Measurements from ENCODE around the gene TBC1D7.

TBC1D7 gene

GRCh38 chr6:13302751-13303667, 25.3 kb downstream of the TBC1D7 start (continued):
- TF ChIP-seq, protein P1, sequence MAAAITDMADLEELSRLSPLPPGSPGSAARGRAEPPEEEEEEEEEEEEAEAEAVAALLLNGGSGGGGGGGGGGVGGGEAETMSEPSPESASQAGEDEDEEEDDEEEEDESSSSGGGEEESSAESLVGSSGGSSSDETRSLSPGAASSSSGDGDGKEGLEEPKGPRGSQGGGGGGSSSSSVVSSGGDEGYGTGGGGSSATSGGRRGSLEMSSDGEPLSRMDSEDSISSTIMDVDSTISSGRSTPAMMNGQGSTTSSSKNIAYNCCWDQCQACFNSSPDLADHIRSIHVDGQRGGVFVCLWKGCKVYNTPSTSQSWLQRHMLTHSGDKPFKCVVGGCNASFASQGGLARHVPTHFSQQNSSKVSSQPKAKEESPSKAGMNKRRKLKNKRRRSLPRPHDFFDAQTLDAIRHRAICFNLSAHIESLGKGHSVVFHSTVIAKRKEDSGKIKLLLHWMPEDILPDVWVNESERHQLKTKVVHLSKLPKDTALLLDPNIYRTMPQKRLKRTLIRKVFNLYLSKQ (tag by site-specific recombination; IDR thresholded peaks at IDR 0.05; ENCODE audit: borderline replicate concordance) = no peak
- TF ChIP-seq ZFP69B (tag by site-specific recombination; IDR thresholded peaks at IDR 0.05) = no peak
- no peak for TF ChIP-seq MZF1 (tag by site-specific recombination; IDR thresholded peaks at IDR 0.05; ENCODE audit: borderline replicate concordance)
- TF ChIP-seq, protein P2, sequence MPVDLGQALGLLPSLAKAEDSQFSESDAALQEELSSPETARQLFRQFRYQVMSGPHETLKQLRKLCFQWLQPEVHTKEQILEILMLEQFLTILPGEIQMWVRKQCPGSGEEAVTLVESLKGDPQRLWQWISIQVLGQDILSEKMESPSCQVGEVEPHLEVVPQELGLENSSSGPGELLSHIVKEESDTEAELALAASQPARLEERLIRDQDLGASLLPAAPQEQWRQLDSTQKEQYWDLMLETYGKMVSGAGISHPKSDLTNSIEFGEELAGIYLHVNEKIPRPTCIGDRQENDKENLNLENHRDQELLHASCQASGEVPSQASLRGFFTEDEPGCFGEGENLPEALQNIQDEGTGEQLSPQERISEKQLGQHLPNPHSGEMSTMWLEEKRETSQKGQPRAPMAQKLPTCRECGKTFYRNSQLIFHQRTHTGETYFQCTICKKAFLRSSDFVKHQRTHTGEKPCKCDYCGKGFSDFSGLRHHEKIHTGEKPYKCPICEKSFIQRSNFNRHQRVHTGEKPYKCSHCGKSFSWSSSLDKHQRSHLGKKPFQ (tag by site-specific recombination; IDR thresholded peaks at IDR 0.05) = no peak
- no peak for TF ChIP-seq ZNF830 (tag by site-specific recombination; IDR thresholded peaks at IDR 0.05; ENCODE audit: low read depth)
- TF ChIP-seq MEIS1 (CRISPR knock-in tag; IDR thresholded peaks at IDR 0.05; ENCODE audit: borderline replicate concordance) = no peak
- TF ChIP-seq, protein P3, sequence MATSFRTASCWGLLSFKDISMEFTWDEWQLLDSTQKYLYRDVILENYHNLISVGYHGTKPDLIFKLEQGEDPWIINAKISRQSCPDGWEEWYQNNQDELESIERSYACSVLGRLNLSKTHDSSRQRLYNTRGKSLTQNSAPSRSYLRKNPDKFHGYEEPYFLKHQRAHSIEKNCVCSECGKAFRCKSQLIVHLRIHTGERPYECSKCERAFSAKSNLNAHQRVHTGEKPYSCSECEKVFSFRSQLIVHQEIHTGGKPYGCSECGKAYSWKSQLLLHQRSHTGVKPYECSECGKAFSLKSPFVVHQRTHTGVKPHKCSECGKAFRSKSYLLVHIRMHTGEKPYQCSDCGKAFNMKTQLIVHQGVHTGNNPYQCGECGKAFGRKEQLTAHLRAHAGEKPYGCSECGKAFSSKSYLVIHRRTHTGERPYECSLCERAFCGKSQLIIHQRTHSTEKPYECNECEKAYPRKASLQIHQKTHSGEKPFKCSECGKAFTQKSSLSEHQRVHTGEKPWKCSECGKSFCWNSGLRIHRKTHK (tag by site-specific recombination; IDR thresholded peaks at IDR 0.05) = no peak
- TF ChIP-seq, protein P4, sequence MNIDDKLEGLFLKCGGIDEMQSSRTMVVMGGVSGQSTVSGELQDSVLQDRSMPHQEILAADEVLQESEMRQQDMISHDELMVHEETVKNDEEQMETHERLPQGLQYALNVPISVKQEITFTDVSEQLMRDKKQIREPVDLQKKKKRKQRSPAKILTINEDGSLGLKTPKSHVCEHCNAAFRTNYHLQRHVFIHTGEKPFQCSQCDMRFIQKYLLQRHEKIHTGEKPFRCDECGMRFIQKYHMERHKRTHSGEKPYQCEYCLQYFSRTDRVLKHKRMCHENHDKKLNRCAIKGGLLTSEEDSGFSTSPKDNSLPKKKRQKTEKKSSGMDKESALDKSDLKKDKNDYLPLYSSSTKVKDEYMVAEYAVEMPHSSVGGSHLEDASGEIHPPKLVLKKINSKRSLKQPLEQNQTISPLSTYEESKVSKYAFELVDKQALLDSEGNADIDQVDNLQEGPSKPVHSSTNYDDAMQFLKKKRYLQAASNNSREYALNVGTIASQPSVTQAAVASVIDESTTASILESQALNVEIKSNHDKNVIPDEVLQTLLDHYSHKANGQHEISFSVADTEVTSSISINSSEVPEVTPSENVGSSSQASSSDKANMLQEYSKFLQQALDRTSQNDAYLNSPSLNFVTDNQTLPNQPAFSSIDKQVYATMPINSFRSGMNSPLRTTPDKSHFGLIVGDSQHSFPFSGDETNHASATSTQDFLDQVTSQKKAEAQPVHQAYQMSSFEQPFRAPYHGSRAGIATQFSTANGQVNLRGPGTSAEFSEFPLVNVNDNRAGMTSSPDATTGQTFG (tag by site-specific recombination; IDR thresholded peaks at IDR 0.05; ENCODE audit: borderline replicate concordance) = no peak
- no peak for TF ChIP-seq ZNF76 (tag by site-specific recombination; IDR thresholded peaks at IDR 0.05; ENCODE audit: borderline replicate concordance, low read depth)
- TF ChIP-seq, protein P5, sequence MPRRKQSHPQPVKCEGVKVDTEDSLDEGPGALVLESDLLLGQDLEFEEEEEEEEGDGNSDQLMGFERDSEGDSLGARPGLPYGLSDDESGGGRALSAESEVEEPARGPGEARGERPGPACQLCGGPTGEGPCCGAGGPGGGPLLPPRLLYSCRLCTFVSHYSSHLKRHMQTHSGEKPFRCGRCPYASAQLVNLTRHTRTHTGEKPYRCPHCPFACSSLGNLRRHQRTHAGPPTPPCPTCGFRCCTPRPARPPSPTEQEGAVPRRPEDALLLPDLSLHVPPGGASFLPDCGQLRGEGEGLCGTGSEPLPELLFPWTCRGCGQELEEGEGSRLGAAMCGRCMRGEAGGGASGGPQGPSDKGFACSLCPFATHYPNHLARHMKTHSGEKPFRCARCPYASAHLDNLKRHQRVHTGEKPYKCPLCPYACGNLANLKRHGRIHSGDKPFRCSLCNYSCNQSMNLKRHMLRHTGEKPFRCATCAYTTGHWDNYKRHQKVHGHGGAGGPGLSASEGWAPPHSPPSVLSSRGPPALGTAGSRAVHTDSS (tag by site-specific recombination; IDR thresholded peaks at IDR 0.05) = peak; percentile 57; the same call in 1 of the 2 replicates
- TF ChIP-seq SP3 (tag by site-specific recombination; IDR thresholded peaks at IDR 0.05) = no peak
- no peak for TF ChIP-seq ZFHX2 (tag by site-specific recombination; conservative IDR thresholded peaks at IDR 0.05)
- no peak for TF ChIP-seq ZNF571 (tag by site-specific recombination; IDR thresholded peaks at IDR 0.05)
- no peak for TF ChIP-seq ZNF37A (tag by site-specific recombination; IDR thresholded peaks at IDR 0.05)
- TF ChIP-seq, protein P6, sequence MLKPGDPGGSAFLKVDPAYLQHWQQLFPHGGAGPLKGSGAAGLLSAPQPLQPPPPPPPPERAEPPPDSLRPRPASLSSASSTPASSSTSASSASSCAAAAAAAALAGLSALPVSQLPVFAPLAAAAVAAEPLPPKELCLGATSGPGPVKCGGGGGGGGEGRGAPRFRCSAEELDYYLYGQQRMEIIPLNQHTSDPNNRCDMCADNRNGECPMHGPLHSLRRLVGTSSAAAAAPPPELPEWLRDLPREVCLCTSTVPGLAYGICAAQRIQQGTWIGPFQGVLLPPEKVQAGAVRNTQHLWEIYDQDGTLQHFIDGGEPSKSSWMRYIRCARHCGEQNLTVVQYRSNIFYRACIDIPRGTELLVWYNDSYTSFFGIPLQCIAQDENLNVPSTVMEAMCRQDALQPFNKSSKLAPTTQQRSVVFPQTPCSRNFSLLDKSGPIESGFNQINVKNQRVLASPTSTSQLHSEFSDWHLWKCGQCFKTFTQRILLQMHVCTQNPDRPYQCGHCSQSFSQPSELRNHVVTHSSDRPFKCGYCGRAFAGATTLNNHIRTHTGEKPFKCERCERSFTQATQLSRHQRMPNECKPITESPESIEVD (tag by site-specific recombination; IDR thresholded peaks at IDR 0.05) = no peak
- no peak for TF ChIP-seq PRDM2 (tag by site-specific recombination; IDR thresholded peaks at IDR 0.05; ENCODE audit: borderline replicate concordance)
- no peak for TF ChIP-seq SALL2 (tag by site-specific recombination; IDR thresholded peaks at IDR 0.05; ENCODE audit: borderline replicate concordance)
- no peak for TF ChIP-seq ZNF473 (tag by site-specific recombination; IDR thresholded peaks at IDR 0.05)

Measured in HEK293 (cell line).